NCI-H128 (cell line): Measurements from ENCODE around the gene ZBTB43.
A peak's percentile ranks its signal among the peaks of the same experiment; 100 is the strongest.
"Not testable (repeated sequence)": the region's sequence is repeated elsewhere in the genome, so short reads cannot be mapped to it uniquely, and the experiment has no call there.

Source experiments
- DNase-seq: peaks from one replicate; lab custom pipeline; 2025; ENCODE audit not compliant: unreplicated experiment; lab: John Stamatoyannopoulos, UW

The ZBTB43 gene, protein sequence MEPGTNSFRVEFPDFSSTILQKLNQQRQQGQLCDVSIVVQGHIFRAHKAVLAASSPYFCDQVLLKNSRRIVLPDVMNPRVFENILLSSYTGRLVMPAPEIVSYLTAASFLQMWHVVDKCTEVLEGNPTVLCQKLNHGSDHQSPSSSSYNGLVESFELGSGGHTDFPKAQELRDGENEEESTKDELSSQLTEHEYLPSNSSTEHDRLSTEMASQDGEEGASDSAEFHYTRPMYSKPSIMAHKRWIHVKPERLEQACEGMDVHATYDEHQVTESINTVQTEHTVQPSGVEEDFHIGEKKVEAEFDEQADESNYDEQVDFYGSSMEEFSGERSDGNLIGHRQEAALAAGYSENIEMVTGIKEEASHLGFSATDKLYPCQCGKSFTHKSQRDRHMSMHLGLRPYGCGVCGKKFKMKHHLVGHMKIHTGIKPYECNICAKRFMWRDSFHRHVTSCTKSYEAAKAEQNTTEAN

DNA sequence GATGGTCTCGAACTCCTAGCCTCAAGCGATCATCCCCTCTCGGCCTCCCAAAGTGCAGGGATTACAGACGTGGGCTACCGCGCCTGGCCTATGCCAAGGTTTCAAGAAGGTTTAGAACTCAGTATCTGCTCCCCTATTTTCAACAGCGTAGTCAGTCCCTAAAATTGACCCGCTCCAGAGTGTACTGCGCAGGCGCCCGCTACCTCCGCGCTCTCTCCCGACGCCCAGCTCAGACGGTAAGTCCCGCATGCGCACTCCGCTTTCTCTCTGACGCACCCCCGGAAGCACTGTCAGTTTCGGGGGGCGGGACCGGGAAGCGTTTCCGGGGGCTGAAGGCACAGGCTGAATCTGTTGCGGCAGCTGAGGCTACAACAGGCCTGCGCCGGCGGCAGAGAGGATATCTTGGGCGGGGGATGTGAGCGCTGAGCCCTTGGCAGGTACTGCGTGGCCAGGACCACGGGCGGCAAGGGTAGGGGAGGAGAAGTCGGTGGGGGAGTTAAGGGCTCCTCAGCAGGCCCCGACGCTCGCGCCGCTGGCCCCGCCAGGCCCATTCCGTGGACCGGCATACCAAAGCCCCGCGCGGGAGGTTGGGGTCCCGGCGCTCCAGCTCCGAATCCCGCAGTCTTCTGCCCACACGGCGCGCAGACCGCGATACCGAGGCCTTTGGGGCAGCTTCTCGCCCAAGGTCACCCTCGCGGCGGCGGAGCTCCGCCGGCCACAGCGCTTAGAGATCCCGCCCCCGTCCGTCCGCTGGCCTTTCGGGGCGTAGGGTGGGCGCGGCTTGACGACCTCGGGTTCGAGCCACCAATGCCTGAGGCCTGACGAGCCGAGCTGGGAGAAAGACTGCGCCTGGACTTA is at the start of gene ZBTB43:
Gene ZBTB43, plus strand, starts transcription at position 345 of the 858 bp plus-strand sequence. CDS start 27,470 bp downstream, outside the sequence.
- peak; percentile 92 for DNase-seq

DNA sequence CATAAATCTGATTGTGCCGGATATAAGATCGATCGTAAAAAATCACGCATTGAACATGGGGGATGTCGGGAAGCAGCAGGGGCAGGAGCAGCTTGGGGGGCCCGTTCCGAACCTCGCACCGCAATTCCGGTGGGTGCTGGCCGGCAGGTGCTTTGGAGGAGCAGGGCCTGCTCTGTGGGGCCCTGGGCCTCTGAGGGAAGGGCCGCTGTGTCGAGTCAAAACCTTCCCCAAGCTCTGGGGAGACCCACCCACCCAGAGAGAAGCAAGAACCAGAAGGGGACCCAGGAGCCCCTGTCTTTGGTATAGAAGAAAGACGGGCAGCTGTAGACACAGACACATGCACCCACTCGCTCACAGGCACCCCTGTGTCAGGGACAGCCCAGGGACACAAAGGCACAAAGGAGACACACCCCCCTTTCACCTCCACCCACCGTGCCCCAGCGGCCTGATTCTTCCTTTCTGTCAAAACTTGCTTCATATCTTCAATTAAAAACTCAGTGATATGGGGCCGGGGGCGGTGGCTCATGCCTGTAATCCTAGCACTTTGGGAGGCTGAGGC is 49.4 kb upstream of the ZBTB43 start:
- DNase-seq = no peak

DNA sequence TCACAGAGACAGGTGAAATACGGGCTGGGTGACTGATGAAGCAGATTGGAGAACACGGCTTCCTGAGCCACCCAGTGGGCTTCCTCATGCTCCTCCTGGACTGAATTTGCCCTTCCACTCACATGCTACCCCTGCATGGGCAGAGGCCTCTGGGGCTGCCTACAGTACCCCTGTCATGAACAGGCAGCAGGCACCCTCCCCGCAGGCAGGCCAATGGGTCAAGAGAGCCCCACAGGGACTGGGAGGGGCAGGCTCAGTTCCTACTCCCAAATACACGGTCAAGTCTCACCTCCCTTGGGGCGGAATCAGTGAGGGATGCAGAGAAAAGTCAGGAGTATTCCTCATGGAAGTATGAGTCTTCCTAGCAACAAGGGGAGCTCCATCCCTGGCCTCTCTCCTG is 48.6 kb upstream of the ZBTB43 start:
- no peak for DNase-seq

DNA sequence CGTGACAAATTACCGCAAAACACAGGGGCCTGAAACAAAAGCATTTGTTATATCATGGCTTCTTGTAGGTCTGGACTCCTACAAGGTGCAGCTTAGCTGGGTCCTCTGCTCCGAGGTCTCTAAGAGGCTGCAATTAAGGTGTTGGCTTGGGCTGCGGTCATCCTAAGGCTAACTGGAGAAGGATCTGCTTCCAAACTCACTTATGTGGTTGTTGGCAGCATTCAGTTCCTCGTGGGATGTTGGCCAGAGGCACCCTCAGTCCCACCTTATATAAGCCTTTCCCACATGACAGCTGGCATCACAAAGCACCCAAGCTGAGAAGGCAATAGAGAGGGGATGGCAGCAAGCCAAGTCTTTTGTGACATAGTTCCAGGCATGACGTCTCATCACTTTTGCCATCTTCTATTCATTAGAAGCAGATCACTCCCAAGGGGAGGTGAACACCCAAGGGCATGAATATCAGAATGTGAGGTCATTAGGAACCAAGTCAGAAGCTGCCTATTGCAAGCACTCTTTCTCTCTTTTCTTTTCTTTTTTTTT is 47.9 kb upstream of the ZBTB43 start:
- peak; percentile 30 for DNase-seq

DNA sequence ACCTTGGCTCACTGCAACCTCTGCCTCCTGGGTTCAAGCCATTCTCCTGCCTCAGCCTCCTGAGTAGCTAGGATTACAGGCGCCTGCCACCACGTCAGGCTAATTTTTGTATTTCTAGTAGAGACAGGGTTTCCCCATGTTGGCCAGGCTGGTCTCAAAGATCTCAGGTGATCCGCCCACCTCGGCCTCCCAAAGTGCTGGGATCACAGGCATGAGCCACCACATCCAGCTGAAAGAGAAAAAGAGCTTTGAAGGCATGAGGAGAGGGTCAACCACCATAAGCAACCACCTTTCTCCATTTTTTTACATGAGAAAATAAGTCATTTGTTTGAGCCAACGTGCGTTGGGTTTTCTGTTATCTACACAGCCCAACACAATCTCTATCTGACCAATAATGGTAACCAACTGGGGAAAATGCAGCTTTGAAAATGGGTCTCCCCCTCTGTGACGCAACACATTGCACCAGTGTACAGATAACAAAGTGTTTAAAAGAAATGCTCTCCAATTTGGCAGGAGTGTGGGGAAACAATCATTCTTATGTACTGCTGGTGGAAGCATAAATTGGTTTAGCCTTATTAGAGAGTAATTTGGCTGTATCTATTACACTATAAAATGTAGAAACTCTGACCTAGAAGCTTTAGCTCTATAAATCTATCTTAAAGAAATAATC is 45.8 kb upstream of the ZBTB43 start:
- DNase-seq = no peak

DNA sequence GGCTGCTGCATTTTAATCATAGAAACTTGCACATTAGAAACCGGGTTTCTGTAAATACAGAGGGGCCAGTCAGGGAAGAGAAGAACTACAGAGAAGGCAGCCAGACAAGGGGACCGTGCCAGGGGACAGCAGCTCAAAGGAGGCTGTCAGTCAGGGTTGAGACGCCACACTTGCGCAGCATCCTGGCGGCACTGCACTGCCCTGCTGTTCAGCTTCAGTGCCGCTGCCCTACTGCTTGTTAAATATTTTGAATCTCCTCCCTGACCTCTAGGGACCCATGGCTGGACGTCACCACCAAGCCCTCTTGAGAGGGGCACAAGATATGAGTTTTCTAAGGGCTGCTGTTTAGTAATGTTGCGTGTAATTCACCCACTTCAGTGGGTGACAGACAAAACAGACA is 43.6 kb upstream of the ZBTB43 start:
- no peak for DNase-seq

DNA sequence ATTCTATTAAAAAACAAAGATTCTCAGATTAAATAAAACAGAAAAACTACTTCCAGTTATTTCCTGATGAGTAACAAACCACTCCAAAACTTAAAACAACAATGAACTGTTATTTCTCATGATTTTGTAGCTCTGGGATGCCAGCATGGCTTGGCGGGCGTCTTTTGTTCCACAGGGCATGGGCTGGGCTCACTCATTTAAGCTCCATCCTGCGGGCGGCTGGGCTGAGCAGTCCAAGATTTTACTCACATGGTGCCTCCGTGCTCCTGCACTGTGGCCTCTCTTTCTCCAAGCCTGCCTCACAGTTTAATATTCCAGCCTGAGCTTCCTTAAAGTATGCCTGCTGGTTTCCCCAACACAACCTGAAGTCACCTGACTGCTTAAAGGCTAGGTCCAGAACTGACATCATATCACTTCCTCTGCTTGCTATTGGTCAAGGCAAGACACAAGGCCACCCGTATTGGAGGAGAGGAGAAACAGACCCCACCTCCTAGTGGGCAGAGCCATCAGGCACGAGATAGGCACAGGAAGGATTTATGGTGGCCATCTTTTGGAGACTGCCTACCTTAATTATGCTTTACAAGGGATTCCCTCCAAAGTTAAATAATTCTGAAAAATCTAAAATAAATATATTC is 41.6 kb upstream of the ZBTB43 start:
- no peak for DNase-seq

DNA sequence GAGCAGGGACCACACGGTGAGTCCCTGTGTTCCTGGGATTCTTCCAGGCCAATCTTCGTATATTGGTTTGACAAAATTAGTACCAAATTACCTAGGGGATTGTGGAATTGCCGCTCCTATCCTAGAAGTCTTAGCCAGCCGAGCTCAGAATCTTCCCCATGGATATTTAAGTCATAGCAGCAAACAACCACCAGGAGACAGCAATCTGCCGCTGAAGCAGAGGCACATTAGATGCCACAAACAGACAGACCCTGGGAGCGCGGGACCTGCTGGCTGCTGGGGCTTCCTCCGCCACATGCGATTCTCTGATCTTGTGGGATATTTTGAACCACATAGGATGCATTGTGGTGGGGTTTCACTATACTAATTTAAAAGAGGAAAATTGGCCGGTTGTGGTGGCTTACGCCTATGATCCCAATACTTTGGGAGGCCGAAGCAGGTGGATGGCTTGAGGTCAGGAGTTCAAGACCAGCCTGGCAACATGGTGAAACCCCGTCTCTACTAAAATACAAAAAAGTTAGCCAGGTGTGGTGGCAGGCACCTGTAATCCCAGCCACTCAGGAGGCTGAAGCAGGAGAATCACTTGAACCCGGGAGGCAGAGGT is 31.7 kb upstream of the ZBTB43 start:
- no peak for DNase-seq

DNA sequence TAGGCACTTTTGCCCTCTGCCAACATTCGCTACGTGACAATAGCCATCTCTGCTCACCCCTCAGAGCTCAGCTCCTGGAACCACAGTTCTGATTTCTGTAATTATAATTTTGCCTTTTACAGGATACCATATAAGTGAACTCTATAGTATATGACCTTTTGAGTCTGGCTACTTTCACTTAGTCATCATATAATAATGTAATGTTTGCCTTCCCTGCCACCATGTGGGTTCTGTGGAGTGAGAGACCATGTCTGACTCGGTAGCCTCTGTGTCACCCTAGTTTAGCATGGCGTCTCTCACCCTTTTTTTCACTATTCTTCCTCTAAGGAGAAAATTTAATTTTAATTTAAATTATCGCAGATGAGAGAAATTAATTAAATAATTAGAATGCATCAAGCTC is 28.9 kb upstream of the ZBTB43 start:
- no peak for DNase-seq

DNA sequence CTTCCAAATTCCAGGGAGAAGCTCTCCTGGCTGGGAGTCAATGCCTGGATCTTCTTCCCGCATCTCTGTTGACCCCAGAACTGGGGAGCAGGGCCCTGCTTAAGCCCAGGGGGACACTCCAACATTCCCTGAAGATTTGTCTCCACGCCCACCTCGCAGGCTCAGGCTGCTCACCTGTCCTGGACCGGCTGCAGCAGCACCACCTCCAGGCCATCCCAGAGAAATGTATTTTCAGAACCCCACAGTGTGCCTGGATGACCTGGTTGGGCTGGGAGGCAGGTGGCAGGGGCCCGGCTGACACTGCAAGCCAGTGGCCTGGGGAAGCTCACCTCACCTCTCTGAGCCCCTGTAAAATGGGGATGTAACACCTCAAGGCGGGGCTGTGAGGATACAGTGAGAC is 27.1 kb upstream of the ZBTB43 start:
- DNase-seq = no peak

DNA sequence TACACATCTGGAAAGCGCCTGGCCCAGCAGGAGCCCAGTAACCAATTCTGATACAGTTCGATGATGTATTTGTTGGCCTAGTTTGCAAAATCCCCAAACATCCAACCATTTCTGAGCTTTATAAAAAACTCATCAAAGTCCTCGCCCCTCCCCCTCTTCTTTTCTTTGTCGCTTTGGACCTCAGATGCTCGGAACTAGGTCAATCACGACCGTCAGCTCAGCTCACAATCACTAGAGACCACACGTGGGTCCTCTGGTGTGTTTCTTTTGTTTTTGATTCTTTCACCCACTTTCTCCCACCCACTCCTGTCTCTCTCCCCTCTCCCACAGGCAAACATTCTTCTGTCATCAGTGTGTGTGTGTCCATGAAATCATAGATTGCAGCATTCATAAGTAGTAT is 26.7 kb upstream of the ZBTB43 start:
- DNase-seq = no peak

DNA sequence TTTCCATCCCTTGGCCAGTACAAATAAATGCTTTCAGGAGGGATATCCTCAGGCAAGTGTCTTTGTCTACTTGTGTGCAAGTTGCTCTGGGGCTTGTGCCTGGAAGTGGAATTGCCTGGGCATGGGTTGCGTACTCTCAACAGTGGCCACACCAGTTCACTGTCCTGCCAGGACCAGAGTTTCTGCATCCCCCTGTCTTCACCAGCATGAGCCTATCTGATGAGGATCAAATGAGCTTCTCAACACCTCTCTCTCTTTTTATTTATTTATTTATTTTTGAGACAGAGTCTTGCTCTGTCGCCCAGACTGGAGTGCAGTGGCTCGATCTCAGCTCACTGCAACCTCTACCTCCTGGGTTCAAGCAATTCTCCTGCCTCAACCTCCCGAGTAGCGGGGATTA is 26.1 kb upstream of the ZBTB43 start:
- not testable (repeated sequence) for DNase-seq

DNA sequence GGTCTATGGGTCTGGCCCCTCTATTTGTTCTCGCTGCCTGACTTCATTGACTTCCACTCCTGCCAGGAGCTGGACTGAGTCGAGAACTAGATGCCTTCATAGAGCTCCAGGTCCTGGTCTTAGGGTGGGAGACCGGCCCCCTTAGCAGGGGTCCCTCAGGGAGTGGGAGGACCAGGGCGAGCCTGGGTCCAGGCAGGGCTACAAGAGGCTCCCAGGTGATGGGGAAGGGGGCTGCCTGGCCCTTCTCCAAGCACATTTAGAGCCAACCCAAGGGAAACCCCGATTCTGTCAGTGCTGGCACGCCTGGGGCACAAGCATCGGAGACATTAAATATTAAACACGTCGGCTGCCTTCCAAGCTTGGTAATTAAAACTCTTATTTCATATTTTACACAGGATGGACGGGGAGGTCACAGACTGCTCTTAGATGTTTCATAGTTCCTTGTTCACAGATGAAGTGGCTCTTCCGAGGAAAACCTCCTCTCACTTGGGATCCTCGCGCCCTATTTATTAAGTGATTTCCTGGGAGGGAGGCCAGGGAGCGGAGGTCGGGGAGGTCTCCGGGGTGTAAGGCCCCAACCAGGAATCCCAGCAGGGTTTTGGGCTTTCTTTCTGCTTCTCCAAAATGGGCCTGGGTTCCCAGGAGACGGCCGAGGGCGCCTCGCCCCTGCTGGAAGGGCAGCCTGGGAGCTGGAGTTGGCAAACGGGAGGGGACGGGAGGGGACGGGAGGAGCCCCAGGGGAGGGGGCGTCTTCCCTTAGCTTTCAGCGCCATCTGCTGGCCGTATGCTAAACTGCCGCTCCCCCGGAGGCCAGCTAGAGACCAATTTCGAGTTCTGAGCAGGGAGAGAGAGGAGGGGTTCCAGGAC is 23.4 kb upstream of the ZBTB43 start:
- peak; percentile 66 for DNase-seq

DNA sequence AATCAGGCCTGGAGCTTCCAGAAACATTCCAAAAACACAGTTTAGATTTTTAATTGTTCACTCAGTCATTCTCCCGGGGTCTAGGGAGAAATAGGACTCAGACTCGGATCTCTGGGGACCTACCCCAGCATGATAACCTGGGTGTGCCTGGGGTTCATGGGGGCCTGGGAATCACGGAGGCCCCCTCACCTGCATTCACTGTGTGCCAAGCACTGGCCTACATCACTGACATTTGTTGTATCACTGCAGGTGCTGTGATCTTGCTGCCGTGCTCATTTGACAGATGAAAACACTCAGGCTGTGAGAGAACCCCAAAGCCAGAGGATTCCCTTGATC is 22.8 kb upstream of the ZBTB43 start:
- DNase-seq = no peak

DNA sequence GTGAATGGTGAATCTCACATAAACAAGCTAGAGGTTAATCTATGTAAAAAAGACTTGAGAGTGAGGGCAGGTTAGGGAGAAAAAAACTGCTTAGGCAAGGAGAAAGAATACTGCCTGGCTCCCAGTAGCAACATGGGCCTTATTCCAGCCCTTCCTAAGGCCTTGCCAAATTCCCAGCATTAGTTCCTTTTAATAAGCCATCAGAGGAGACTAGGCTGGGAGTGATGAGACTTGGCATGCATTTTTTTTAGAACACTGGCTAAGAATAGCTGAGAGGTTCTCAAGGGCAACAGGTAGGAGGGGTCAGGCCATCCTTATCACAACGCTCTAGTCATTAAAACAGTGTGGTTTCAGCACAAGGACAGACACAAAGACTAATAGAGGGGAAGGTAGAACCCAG is 20.9 kb upstream of the ZBTB43 start:
- DNase-seq = no peak

DNA sequence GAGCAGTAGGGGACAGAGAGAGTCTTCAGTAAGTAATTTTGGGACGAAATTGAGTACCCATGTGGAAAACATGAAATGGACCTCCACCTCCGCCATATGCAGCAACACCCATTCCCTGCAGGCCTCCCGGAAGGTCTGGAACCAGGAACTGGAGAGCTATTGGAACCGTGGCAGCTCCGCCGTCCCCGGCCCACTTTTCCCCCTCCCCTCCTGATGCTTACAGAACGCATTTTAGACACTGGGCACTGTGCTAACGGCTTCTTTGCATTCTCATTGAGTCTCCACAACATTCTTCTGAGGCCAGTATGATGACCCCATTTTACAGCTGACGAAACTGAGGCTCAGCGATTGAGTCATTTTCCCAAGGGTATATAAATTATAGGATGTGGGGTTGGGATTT is 20.4 kb upstream of the ZBTB43 start:
- DNase-seq = no peak

DNA sequence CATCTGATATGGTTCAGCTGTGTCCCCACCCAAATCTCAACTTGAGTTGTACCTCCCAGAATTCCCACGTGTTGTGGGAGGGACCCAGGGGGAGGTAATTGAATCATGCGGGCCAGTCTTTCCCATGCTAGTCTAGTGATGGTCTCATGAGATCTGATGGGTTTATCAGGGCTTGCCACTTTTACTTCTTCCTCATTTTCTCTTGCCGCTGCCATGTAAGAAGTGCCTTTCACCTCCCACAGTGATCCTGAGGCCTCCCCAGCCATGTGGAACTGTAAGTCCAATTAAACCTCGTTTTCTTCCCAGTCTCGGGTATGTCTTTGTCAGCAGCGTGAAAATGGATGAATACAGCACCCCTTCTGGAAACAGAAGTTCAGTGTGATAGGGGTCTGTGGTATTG is 20.0 kb upstream of the ZBTB43 start:
- DNase-seq = not testable (repeated sequence)

DNA sequence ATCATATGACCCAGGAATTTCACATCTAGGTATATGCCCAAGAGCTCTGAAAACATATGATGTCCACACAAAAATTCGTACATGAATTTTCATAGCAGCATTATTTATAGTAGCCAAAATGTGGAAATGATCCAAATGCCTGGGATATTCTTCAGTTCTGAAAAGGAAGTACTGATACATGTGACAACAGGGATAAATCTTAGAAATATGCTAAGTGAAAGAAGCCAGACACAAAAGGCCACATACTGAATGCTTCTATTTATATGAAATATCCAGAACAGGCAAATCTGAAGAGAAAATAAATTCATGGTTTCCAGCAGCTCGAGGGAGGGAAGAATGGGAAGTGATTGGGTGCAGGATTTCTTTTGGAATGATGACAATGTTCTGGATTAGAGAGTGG is 16.8 kb upstream of the ZBTB43 start:
- DNase-seq = no peak

DNA sequence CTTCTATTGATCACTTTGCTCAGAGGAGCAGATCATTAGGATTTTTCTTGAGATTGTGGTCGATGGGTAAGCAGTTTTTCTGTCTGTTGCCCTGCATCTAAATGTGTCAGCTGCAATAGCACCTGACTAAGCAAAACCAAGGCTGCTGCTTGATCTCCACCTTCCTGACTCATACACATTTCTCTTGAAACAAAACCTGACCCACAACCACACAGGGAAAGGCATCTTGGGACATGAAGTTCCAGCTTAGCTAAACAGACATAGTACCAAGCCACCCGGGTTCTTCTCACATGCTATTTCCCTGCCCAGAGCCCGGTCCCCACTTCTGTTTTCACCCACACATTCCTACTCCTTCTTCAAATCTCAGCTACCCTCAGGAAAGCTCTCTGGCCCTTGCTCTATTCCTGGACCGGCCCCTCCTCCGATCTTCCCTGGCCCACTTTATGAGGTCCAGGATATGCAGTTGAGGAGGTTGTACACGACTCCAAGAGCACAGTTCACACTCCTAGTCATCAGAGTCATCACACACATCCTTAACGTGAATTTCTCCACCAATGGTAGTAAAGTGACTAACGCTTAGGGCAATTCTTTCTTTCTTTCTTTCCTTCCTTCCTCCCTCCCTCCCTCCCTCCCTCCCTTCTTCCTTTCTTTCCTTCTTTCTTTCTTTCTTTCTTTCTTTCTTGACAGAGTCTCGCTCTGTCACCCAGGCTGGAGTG is 16.0 kb upstream of the ZBTB43 start:
- DNase-seq = no peak
